ENCODE measurements around the gene WDCP.
"Not testable (repeated sequence)": the region's sequence is repeated elsewhere in the genome, so short reads cannot be mapped to it uniquely, and the experiment has no call there.

WDCP gene

DNA sequence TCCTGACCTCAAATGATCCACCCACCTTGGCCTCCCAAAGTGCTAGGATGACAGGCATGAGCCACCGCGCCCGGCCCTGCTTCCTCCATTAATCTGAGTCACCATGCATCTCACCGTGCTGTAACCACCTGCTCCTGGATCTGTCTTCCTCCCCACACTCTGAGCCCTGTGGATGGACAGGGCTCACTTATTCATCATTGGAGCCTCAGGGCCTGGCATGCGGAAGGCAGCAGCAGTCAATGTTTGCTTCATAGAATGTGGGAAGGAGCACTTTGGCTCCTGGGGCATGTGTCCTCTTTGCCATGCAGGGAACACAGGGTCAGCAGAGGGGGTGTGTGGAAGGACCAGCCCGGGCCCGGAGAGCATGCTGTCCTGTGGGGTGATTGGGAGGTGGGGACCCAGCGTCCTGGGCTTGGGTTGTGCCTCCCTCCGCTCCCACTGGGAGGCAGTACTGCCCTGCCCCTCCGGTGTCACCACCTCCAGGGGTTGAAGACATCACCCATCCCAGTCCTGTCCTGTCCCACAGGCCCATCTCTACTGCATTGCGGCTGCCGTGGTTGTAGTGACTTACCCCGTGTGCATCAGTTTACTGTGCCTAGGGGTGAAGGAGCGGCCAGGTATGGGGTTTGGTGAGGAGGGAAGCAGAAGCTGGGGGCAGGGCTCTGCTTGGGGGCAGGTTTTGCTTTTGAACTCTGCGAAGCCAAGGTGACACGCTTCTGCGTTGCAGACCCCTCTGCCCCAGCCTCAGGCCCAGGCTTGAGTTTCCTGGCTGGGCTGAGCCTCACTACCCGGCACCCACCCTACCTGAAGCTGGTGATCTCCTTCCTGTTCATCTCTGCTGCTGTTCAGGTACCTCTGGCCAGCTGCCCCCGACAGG is 25.8 kb downstream of the WDCP start:
- no peak for DNase-seq

DNA sequence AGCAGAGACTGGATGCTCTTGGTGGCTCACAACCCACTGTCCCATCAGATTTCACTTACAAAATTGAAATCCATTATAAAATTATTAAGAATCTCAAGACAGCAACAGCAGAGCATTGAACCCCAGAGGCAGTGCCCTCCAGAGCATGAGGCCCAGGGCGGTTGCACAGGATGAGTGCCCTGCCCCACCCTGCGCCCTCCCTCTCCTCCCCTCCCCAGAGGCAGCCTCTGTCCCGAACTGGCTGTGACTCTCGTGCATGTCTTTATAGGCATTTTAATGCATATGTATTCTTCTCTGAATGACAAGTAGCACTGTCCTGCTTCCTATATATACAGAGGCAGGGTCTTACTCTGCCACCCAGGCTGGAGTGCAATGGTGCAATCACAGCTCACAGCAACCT is 26.9 kb downstream of the WDCP start:
- DNase-seq: no peak

DNA sequence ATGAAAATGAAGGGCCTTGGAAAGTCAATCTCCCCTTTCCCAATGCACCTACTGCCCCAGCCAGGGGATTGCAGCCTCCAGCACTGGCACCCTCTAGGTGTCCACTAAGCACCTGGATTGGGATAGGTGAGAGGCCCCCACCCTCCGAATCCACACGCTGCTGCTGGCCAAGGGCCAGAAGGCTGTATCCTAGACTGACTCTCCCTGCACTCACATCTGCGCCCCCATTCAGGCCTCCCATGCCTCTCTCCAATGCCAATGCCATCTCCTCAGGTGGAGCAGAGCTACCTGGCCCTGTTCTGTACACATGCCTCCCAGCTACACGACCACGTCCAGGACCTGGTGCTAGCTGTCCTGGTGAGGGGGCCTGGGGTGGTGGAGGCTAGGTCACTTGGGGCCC is 27.5 kb downstream of the WDCP start:
- no peak for DNase-seq

DNA sequence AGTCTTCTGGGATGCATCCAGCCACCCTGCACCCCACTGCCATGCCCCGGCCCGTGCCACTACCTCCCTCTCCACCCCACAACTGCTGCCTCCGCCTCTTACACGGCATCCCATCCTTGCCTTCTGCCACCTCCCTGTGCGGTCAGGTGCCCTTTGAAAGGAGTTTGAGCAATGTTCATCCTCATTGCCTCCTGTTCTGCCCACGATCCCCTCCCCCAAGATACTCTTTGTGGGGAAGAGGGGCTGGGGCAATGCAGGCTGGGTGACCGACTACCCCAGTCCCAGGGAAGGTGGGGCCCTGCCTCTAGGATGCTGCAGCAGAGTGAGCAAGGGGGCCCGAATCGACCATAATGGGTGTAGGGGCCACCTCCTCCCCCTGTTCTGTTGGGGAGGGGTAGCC is 28.9 kb downstream of the WDCP start:
- DNase-seq: no peak

DNA sequence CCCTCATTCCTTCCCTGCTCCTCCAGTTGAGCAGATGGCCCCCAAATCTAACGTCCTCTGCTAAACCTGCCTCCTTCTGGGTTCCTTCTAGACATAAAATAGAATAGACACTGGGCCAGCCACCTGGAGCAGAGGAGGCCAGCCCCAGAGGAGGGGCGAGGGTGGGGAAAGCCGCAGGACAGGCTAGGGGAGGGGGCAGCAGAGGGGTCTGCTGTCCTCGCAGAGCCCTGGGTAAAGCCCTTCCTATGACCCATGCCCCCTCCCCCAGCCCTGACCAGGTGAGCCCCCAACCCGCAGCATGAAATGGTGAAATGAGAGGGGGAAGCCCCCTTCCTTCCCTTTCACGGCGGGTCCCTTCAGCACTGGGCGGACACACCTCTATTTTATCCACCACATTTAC is 29.5 kb downstream of the WDCP start:
- DNase-seq: no peak

DNA sequence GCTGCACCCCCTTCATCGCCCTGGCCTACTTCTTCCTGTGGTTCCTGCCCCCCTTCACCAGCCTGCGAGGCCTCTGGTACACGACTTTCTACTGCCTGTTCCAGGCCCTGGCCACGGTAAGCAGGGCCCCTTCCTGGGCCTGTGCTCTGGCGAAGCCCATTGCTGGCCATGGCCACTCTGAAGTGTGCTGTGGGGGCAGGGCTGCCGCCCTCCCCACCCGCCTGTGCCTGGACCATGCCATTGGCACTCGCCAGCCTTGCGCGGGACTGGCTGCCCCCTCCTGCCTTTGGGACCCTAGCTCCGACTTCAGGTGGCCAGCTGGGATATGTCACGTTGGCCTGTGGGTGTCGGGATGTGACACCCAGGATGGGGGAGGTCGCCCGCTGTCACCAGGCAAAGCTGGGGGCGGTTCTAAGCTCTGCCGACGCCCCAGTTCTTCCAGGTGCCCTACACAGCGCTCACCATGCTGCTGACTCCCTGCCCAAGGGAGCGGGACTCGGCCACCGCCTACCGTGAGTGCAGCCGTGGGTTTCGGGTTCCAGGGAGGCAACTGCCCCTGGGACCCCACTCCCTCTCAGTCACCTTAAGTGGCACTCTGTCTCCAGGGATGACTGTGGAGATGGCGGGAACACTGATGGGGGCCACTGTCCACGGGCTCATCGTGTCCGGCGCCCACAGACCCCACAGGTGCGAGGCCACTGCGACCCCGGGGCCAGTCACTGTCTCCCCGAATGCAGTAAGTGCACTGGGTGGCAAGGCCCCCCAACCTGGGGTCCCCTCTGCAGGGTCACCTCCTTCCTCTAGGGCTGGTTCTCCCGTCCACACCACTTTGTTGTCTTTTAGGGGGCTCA is 30.1 kb downstream of the WDCP start:
- DNase-seq: no peak

DNA sequence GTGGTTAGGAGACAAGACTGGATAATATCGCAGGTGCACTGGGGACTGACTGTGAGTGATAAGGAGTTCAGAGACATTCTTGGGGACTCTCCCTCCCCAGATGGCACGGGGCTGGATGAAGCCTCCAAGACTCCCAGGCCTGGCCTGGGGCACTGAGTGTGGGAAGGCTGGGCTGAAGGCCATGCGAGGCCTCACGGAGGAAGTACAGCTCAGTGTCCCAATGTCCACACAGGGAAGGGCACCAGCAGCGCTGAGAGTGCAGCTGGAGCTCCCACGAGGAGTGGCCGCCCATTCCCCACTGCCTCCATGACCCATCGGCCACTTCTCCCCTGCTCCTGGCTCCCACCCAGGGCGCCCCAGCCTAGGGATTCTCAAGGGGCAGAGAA is 30.8 kb downstream of the WDCP start:
- DNase-seq: no peak

DNA sequence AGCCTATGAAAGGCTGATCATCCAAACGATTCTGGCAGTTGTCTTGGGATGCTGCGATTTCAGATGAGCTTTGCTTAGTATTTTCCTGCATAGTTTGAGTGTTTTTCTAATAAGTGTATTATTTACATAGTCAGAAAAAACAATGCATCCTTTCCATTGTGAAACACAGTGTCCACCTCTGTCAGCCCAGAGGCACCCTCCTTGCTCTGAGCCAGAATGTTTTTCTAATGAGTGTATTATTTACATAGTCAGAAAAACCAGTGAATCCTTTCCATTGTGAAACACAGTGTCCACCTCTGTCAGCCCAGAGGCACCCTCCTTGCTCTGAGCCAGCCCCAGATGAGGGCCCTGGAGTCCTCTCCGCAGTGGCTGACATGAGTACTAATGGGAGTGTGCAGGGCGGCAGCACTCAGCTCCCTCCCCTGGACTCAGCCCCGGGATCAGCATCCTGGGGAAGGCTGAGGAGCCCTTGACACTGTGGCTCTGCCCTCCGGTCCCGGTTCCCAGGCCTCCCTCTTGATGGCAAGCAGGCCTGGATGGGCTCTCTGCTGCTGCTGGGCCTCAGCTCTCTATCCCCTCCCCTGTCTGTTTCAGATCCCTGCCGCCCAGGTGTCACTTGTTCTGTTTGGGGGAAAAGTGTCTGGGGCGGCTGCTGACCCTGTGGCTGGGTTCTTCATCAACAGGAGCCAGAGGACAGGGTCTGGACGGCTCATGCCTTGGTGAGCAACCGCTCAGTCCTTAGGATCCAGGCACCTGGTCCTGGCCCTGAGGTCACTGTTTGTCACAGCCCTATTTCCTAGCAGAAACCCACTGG is 31.4 kb downstream of the WDCP start:
- DNase-seq: no peak

DNA sequence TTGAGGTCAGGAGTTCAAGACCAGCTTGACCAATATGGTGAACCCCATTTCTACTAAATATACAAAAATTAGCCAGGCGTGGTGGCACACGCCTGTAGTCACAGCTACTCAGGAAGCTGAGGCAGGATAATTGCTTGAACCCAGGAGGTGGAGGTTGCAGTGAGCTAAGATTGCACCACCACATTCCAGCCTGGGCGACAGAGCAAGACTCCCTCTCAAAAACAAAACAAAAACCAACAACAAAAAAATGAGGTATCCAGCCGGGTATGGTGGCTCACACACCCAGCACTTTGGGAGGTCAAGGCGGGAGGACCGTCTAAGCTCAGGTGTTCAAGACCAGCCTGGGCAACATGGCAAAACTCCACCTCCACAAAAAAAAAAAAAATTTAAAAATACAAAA is 32.3 kb downstream of the WDCP start:
- not testable (repeated sequence) for DNase-seq

DNA sequence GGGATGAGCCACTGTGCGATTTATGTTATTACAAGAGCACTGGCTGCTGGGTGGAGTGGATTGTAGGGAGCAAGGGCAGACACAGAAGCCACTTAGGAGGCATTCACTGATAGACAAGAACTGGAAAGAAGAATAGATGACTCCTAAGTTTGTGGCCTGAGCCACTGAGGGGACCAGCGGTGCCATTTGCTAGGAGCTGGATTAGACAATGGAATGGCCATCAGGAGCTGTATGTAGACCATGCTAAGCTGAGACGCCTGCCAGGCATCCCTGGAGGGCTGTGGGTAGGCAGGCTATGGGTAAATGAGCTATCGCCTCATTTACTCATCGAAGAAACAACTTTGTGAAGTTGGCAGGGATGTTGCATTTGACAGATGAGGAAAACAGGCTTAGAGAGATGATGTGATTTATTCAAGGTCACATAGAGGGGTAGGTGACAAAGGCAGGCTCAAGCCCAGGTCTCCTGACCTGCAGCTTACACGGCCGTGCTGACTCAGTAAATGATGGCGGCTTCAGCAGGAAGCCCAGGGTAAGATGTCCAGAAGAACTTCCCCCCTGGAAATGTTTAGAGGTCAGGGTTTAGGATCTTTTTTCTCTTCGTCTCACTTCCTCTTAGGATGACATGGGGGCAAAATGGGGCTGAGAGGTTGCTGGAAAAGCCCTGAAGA is 34.5 kb downstream of the WDCP start:
- DNase-seq: no peak

DNA sequence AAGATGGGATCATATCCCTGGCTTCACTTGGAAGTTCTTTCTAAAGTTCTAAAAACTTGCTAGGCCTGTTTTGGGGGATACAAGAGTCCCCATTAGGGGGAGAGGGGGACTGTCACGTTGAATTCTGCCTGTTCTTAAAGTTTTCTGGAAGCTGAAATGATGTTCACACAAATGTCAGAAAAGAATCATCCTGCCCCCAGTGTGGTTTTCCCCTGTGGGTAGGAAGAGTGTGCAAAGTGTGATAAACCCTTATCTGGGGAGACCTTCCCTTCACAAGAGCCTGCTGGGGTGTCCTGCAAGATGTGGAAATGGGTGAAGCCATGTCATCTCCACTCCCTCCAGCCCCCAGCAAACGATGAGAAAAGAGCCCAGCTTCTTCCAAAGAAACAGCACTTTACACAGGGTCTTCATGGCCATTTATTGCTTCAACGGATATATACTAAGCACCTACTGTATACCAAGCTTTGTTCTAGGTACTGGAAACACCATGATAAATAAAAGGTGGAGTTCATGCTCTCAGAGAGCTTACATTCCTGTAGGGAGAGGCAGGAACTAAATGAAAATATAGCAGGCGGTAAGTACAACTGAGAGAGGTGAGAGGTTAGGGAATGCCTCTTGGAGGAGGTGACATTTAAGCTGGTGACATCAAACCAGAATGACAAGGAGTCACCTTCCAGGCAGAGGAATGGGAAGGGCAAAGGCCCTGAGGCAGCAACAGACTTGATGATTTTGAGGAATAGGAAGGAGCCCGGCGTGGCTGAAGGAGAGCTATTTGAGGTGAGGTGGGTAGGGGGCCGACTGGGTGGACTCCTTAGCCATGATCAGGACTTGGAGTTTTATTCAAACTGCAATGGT is 35.7 kb downstream of the WDCP start:
- no peak for DNase-seq

DNA sequence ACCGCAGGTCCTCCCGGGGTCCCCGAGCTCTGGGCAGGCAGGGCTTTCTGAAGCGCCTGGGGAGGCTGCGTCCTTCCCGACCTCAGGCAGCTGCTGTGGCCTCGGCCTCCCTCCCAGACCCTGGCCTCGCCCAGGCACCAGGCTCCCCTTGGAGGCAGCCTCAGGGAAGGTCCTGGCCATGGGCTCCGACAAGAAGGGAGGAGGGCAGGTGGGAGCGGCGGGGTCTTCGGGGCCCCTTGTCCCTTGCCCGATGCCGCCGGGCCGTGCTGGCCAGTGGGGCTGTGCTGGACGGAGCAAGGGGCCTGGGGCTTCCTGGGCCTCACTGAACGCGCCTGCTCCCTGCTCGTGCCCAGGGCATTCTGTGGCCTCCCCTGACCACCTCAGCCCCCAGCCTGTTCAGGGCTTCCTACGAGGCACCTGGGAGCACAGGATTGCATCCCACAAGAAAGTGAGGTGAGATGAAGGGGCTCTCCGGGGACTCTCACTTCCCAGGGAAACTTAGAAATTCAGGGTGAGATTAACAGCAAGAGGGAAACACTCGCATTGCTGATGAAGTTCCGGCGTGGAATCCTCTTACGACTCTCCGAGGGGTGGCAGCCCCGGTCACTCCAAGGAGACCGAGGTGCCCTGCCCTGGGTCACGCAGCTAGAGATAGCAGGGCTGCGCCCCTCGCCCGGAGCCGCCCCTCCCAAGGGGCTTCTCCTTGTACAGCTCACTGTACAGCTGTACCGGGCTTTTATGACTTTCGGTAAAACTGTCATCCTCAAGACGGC is 36.5 kb downstream of the WDCP start:
- DNase-seq: no peak

DNA sequence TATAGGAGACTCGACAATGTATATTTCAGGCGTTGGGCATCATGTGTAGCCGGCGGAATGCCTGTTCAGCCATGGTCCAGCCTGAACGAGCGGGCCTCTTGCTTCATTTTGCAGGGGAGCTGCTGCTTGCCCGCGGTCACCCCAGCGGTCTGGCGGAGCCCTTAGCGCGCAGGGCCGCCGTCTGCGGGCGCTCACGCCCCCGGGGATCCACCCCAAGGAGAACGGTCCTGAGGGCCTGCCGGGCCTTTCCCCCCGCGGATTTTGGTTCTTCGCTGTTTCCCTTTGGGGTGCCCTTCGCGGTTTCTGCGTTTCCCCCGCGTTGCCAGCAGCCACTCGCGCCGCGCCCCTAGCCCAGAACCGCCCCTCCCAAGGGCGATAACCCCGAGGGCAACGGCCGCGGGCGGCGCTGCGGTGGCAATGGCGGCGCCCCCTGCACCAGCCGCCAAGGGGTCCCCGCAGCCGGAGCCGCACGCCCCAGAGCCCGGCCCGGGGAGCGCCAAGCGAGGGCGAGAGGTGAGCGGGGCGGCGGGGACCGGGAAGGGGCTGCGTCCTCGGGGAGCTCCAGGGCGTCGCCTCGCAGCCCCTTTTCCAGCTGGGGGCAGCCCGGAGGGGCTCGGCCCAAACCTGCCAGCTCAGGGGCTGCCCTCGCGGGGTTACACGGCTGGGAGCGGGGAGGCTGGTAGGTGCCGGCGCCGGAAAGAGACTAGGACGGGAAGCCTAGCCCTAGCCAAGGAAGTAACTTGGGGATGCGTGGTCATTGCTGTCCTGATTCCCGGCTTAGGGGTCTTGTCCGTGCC is 37.3 kb downstream of the WDCP start, which contains the start of gene MFSD2B:
MFSD2B (plus strand) TSS at position 406 of the 797 bp plus-strand sequence; CDS start at position 418, 12 bp downstream.
- DNase-seq: no peak

DNA sequence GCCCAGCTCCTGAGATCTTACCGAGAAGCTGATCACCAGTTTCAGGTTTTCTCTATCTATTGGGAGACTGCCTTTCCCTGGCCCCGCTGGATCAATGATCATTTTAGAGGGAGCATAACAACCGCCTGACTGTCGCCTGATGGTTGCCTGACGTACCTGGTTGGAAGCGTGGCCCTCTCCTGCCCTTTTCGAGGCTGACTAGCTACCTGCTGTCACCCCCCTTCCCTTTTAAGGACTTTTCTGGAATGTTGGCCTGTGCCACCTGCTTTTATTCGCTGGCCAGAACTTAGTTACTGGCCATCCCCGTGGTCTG is 37.9 kb downstream of the WDCP start:
- DNase-seq: no peak

DNA sequence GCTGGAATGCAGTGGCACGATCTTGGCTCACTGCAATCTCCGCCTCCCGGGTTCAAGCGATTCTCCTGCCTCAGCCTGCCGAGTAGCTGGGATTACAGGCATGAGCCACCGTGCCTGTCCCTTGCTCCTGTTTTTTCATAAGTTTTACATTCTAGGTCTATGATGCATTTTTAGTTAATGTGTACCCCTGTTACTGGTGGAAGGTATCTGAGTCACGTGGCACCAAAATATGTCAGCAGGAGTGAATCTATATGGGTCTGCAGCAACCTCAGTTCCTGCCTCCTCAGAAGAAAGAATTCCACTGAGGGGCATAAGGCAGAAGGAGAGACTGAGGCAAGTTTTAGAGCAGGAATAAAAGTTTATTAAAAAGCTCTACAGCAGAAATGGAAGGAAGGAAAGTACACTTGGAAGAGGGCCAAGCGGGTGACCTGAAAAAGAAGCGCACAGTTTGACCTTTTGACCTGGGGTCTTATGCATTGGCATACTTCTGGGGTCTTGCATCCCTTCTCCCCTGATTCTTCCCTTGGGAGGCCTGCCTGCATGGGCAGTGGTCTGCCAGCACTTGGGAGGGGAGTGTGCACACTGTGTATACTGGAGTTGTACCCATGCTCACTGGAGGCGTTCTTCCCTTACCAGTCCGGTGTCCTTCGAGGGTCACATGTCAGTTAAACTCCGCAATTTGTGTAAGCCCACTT is 38.4 kb downstream of the WDCP start:
- DNase-seq: no peak

DNA sequence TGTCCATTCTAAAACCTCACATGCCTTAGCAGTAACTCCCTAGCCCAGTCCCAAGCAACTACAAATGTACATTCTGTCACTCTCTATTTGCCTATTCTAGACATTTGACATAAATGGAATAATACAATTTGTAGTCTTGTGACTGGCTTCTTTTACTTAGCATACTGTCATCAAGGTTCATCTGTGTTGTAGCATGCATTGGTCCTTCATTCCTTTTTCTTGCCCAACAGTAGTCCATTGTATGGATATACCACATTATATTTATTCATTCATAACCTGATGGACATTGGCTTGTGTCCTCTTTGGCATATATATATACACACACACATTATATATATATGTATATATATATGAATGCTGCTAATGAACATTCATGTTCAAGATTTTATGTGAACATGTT is 39.5 kb downstream of the WDCP start:
- no peak for DNase-seq

DNA sequence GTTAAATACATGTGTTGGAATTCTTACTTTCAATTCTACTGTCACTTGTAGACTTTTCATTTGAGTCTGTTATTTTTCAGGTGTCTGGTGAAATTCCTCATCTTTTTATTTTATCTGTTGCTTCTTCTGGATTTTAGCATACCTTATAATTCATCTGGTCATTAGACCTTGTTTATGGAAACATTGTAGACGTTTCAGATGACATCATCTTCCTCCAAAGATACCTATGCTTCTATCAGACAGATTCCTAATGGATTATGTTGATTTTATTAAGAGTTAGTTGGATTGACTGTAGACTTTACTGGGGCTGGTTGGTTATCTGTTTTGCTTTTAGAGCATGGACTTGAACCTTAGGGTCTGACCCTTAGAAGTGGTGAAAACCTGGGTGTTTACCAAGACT is 52.6 kb downstream of the WDCP start:
- no peak for DNase-seq

DNA sequence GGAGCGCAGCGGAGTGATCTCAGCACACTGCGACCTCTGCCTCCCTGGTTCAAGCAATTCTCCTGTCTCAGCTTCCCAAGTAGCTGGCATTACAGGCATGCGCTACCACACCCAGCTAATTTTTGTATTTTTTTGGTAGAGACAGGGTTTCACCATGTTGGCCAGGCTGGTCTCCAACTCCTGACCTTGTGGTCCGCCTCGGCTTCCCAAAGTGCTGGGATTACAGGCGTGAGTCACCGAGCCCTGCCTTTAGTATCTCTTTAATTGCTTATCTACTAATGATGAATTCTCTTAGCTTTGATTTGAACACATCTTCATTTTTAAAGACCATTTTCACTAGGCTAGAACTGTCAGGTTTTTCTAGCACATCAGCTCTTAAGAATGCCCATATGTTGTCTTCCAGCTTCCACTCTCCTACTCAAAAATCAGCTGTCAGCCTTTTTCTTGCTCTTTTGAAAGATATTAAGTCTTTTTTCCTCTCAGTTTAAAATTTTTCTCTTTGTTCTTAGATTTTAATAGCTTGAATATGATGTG is 53.4 kb downstream of the WDCP start:
- no peak for DNase-seq

DNA sequence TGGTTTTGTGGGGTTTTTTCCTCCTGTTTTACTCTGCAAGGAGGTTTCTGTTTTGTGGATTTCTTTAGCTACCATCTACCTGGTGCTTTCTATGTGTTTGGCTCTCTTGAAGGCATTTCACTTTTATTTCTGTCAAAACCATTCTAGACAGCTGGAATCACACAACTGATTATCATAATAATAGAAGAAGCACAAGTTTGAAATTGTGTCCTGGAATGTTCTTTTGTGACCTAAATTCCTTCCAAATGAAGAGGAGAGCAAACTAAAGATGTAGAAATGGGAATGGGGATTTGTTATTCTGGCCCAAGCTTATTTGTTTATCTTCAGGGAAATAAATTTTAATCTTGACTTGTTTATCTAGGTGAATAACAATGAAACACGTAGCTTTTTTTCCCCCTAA is 54.3 kb downstream of the WDCP start:
- DNase-seq: no peak
